Measurements from ENCODE around the gene CIZ1.
"Not testable (repeated sequence)": the region's sequence is repeated elsewhere in the genome, so short reads cannot be mapped to it uniquely, and the experiment has no call there.

The CIZ1 gene

DNA sequence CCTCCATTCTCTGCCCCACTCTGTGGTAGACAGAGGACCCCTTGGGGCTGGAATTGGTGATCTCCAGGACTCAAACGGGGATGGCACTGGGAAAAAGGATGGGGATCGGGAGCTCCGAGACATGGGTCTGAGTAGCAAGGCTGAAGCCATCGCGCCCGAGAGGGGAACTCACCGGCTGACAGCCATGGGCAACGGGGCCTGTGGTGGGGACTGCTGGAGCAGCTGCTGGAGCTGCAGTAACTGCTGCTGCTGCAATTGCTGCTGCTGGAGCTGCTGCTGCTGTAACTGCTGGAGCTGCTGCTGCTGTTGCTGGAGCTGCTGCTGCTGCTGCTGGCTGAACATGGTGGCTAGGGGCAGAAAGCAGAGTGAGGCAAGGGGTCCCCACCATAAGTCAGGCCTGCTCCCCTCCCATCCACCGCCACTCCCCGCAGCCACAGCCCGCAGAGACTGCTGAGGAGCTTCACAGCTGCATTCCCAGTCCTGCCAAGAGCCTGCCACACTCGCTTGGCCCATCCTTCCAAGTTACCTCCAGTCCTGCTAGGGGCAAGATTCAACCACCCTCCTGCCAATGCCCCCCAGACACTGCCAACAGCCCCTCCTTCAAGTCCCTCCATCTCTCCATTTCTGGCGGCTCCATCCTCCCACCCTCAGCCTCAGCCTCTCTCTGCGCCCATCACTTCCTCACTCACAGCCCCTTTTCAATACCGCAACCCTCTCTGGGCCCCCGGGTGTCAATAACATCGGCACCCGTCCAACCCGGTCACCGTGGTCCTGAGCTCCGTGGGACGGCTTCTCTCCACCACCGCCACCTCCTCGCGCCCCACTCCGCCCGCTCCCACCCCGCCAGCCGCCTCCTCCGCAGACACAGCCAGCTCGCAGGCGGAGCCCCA, 611 bp downstream of the CIZ1 start:
- FAIRE-seq, result no peak

GRCh38 chr9:128190013-128190412, 1.4 kb downstream of the CIZ1 start:
- FAIRE-seq, result no peak

DNA sequence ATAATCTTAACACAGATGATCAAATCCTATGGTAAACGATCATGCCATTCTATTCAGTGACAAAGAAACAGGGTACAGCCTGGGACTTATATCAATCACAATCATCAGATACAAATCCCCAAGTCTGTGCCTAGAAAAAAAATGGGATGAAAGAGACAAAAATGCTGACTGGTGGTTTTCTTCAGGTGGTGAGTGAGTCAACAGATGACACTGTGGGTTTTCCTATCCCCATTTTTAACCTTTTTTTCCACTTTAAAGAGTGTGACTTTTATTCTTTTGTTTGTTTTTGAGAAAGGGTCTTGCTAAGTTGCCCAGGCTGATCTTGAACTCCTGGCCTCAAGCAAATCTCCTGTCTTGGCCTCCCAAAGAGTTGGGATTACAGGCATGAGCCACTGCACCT, 3.2 kb downstream of the CIZ1 start:
- FAIRE-seq, result no peak

DNA sequence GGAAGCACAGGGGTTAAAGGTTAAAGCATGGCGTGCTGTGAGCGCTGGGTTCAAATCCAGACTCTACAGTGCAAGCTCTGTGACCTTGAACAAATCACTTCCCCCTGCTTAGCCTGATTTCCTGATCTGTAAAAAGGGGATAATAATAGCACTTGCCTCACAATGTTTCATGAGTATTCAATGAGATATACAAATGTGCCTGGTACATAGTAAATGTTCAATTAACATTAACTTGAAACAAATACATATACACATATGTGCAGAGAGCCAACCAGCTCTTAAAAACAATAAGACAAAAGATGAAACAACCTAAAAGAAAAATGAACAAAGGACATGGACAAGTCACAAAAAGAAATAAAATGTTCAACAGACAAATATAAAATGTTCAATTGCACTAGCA, 4.0 kb downstream of the CIZ1 start:
- FAIRE-seq, result no peak

- FAIRE-seq, result no peak
These were observed 5.1 kb downstream of the CIZ1 start for GRCh38 chr9:128185979-128186965.

- no peak for FAIRE-seq
These were observed 8.3 kb downstream of the CIZ1 start for GRCh38 chr9:128182893-128183588.

DNA sequence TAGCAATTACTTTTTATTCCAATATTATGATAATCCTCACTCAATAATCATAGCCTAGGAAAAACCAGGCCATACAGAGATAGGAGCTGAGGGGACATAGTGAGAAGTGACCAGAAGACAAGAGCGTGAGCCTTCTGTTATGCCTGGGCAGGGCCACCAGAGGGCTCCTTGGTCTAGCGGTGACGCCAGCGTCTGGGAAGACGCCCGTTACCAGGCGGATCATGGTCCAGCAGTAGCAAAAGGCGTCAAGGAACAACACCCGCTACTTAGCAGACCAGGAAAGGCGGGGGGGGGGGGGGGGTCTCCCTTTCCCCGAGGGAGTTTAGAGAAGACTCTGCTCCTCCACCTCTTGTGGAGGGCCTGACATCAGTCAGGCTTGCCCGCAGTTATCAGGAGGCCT, 9.9 kb downstream of the CIZ1 start:
- not testable (repeated sequence) for FAIRE-seq

GRCh38 chr9:128180447-128180846, 10.9 kb downstream of the CIZ1 start:
- no peak for FAIRE-seq

DNA sequence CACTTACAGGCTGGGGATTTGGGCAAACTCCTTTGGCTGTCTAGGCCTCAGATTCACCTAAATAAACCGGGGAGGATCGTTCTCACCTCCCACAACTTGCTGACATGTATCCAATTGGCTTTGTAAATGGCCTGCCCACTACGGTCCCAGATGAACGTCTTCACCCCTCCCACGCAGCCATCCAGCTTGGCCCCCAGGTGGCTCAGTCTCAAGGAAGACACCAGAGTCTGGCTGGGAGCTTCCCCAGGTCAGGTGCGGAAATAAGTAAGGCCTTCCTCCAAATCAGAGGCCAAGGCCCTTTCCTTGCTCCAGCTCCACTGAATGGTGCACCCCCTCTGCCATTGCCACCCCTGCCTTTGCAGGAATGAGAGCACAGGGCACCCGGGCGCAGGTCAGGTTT, 11.4 kb downstream of the CIZ1 start:
- FAIRE-seq, result no peak

- no peak for FAIRE-seq
These were observed 12.5 kb downstream of the CIZ1 start for GRCh38 chr9:128178806-128179431.

- no peak for FAIRE-seq
These were observed 15.6 kb downstream of the CIZ1 start for GRCh38 chr9:128175726-128176125.

DNA sequence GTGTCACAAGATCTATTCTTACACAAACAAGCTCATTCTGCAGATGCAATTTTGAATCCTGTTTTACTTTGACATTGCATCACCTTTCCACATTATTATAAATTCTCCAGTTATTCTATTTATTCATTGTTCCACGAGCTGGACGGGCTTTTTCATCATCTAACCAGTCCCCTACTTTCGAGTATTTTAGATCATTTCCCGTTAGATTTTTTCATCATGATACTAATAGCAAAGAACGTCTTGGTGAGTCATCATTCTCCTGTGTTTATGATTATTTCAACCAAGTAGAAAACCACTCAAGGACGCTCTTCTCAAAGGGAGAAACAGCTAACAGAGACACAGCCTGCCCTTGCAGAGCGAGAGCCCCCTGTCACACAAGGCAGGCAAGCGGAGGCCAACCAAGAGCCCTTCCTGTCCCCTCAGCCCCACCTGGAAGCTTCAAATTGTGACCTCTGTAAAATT, 16.2 kb downstream of the CIZ1 start:
- FAIRE-seq, result no peak

DNA sequence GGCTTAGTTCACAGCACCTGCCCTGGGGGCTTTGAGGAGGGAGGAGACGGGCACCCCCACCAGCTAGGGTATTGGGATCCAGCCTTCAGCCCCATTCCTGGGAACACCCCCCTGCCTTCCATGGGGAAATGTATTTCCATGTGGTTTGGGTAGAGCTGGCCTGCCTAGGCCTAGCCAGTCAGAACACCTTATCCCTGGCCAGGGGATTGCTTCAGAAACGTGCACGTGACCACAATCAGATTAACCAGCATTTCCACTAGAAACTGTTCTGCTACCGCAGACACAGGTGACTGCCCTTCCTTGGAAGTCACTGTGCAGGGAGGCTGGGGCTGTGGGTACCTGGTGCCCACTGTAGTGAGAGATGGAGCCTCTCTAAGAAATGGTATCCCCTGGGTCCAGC, 17.3 kb downstream of the CIZ1 start:
- no peak for FAIRE-seq

DNA sequence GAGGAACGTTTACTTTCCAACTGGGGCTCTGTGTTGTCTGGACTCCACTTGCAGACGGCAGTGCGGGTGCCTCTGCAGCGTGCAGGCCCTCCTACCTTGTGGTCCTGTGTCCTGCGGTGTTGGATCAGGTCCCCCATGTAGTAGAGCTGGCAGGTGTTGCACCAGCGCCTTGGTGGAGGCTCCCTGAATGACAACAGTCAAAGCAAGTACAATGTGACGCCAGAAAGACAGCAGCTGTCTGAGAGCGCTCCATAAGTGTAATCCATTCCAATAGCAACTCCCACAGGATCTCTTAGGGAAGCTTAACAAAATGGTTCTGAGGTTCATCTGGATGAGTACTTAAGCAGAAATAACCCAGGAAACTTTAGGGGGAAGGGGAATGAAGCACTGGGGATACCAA, 21.4 kb downstream of the CIZ1 start:
- FAIRE-seq, result no peak

- FAIRE-seq, result no peak
These were observed 21.9 kb downstream of the CIZ1 start for GRCh38 chr9:128169492-128169891.

- FAIRE-seq, result no peak
These were observed 22.6 kb downstream of the CIZ1 start for GRCh38 chr9:128168731-128169308.

DNA sequence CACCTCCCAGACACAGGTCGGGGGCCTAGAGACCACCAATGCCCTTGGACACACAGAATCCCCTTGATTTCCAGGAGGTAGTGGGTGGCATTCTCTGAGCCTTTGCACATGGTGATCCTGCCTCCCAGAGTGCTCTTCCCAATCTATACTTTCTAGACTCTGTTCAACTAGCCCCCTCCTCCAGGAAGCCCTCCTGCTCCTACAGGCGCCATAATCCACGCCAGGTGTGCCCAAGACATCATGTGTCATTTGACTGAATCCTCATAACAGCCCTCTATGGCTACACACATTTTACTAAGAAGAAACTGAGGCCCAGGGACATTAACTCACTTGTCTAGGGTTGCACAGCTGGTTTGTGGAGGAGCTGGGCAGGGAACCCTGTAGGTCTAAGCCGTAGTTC, 24.2 kb downstream of the CIZ1 start:
- no peak for FAIRE-seq

DNA sequence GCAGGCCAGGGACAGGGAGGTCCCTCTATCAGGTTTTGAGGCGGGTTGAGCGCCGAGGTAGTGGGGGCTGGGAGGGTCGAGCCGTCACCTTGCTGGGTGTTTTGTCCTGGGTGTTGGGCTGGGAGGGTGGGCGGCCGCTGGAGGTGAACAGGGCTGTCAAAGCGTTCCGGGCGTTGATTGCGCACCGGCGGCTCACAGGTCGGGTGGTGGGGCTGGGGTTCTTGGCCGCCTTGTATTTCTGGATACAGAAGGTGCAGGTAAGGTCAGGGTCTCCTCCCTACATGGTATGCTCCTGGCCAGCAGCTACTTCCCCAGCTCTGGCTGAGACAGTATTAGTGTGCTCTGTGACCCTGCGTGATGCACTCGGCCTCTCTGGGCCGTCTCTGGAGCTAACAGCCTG, 25.2 kb downstream of the CIZ1 start:
- FAIRE-seq, result no peak

DNA sequence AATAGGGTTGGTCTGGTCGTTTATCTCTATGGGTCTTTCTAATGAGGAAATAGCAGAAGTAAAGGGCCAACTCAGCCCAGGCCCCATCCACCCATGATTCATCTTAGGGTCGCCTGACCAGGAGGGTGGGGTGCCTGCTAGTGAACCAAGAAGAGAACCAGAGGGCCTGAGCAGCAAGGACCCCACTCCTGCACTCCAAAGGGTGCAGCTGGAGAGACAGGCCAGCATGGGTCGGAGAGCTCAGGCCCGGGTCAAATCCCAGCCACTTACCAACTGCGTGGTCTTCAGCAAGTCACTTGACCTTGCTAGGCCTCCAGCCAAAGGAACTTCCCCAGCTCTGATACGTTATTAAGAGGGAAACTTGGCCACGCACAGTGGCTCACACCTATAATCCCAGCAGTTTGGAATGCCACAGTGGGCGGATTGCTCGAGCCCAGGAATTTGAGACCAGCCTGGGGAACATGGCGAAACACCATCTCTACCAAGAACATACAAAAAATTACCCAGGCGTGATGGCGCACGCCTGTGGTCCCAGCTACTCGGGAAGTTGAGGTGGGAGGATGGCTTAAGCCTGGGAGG, 27.0 kb downstream of the CIZ1 start:
- no peak for FAIRE-seq

- FAIRE-seq, result no peak
These were observed 27.7 kb downstream of the CIZ1 start for GRCh38 chr9:128163523-128164306.

DNA sequence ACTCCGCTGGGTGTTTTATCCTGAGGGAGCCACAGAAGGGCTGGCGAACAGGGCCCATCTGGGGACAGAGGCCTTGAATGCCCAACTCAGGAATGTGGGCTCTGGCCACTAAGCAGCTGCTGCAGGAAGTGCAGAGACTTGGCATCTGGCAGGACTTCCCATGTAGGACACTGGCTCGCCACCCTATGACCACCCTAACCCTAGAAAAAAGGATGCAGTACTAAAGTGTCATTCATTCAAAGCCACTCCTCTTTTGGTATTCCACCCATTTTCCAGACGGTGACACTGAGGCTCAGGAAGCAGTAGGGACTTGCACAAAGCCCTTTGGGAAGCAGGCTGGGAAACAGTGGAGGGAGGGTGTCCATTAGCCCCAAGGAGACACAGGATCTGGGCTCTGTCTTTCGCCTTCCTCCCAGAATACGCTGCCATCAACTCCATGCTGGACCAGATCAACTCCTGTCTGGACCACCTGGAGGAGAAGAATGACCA, 28.3 kb downstream of the CIZ1 start:
- FAIRE-seq, result no peak

All from colon (tissue), 2 donors.